Activated T-helper 9 cell treated with anti-CD3 and anti-CD28 coated beads, Interleukin-2, amount 50 U/mL, for 16 hours (primary cell): Measurements from ENCODE around the gene PRG2.
"Not testable (repeated sequence)": the region's sequence is repeated elsewhere in the genome, so short reads cannot be mapped to it uniquely, and the experiment has no call there.

Source experiments
- DNase-seq: peaks from one replicate; pipeline ENCODE4 v3.0.0-alpha.2; 2020; ENCODE audit warnings: low read depth

PRG2 gene

DNA sequence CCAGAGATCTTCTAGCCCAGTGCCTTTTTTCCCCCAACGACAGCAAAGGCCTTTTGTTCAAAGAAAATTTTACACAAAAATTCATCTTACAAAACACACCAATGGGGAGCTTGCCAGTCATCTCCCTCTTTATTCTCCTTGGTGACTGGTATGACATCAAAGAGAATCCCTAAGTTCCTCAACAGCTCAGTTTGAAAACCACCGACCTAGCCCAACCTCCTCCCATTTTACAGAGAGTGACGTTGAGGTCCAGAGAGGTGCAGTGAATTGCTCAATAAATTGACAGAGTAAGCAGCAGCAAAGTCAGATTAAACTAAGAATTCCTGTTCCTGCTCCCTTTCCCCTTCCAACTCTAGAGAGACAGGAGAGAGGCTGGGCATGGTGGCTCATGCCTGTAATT, 28.7 kb upstream of the PRG2 start:
- no peak for DNase-seq

DNA sequence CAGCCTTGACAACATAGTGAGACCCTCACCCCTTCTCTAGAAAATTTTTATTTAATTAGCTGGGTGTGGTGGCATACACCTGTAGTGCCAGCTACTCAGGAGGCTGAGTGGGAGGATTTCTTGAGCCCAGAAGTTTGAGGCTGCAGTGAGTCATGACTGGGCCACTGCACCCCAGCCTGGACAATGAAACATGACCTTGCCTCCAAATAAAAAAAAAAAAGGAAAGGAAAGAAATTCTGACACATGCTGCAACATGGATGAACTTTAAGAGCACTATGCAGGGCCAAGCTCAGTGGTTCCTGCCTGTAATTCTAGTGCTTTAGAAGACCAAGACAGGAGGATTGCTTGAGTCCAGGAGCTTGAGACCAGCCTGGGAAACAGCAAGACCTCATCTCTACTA, 27.7 kb upstream of the PRG2 start:
- DNase-seq: no peak

DNA sequence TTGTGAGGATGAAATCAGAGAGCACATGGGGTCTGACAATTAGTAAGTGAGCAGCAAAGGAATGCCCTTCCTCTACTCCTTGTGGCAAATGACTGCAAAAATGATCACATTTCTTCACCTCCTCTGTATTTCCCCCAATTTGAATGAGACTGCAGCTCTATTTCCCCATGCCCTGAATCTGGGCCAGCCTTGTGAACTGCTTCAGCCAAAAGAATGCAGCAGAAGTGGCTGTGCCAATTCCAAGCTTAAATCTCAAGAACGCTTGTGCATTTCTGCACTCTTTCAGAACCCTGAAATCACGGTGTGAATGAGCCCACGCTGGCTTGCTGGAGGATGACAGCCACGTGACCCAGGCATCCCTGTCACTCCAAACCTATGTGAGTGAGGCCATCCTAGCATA, 26.6 kb upstream of the PRG2 start:
- DNase-seq: no peak

DNA sequence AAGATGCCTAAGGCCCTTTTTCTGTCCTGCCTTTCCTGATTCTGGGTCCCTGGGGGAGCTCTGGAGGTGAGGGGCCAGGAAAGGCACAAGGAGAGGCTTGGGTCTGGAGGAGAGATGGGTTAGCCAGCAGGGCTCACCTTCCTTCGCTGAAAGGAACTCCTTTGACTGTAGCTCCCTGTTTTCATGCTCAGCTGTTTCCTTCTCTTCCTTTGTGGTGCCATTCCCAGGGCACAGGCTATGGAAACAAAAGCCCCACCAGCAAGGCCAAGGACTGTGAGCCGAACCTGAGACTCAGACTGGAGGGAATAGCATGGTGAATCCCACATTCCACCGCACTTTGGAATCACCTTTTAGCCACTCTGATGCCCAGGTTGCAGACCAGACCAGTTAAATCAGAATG, 26.0 kb upstream of the PRG2 start:
- DNase-seq: no peak

DNA sequence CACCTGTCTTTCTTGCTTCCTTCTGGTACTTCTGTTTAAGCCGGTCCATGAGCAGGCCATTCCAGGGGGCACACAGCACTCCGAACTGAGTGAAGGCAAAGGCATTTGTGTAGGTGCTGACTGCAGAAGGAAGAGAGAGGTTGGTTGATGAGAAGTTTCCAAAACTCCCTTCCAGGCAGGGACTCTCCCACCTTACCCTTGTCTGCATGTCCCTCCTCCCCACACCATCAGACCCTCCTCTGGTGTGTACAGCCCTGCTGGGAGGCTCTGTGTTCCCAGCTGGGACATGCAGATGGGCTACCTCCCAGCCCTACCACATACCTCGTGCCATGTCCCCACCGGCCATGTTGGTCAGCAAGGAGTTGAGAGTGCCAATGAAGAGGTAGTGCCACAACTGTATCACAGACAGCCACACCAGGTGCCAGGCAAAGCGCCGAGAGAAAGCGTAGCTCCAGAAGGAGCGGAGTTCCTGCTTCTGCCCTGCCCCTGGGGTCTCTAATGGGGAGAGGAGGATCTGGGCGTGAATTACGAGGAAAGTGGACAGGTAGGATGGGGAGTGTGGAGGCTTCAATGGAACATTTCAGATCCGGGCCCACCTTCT, 24.3 kb upstream of the PRG2 start:
- no peak for DNase-seq

DNA sequence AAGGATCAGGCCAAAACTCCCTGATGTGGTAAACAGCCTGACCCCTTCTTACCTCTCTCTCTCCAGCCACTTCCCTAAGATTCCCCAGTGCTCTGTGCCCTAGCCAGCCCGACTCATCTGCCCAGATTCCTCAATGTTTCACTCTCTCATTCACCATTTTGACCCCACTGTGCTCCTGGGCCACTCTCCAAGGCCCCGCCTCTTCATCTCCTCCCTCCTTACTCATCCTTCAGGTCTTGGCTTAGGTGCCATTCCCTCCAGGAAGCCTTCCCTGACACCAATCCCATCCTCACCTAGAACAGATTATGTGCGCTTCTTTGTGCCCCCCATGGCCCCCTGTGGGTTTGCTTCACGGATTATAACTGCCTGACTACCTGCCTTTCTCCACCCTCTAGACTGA, 23.2 kb upstream of the PRG2 start:
- no peak for DNase-seq

DNA sequence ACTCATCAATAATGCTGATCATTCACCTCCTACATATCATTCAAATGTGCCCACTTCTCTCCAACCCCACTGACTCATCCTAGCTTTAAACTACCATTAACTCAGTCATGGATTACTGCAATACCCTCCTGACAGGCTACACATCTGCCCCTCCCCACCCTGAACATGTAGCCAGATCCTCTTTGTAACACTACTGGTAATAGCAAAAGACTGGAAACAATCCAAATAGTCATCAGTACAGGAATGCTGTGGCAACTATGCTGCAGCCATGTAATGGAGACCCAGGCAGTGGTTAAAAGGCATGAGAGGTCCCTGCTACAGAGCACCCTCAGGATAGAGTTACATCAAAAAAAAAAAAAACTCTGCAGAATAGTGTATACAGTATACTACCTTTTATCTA, 19.8 kb upstream of the PRG2 start:
- no peak for DNase-seq

DNA sequence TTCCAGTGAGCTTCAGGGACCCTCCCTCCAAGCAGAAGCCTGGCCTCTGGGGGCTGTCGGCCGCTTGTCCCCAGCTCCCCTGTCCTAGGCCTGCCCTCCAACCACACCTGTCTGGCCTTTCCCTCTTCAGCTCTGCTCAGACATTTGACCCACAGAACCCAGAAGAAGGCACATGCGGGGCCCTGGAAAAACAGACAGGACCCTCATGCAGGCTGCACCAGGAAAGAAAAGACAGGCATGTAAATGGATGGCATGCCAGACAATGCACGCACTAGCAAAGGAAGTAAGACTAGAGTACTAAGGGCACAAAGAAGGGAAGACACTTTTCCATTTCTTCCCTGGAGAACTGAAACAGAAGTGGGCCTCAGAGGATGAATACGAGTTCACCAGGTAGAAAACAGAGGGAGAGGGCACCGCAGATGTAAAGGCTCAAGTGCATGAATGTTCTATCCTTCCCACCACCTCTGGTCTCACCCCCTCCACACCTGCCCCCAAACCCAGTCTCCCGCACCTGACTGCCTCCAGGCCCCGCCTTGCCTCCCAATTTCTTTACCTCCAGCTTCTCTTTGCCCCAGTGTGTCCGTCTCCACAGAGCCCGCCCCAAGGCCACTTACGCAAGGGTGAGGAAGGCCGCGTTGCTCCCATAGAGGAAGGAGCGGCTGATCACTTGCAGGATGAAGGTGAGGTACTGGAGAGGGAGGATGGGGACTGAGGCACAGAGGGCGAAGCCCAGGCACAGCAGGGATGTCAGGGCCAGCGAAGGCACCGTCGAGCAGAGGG, 19.1 kb upstream of the PRG2 start:
- DNase-seq: no peak

DNA sequence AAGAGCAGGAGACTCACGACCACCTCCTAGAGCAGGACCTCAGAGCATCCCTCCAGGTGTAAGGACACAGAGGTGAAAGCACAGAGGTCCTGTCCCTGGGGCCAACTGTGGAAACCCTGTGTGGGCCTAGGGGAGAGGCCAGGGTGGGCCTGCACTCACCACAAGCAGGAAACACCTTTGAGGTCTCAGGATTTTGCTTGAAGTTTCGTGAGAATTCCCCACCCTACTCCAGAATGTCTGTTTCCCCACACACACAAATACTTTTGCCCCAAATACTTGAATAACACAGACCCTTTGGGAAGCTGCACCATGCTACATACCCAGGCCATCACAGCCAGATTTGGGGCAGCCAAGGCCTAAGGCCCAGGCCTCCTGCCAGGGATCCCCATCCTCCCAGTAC, 18.3 kb upstream of the PRG2 start:
- no peak for DNase-seq

DNA sequence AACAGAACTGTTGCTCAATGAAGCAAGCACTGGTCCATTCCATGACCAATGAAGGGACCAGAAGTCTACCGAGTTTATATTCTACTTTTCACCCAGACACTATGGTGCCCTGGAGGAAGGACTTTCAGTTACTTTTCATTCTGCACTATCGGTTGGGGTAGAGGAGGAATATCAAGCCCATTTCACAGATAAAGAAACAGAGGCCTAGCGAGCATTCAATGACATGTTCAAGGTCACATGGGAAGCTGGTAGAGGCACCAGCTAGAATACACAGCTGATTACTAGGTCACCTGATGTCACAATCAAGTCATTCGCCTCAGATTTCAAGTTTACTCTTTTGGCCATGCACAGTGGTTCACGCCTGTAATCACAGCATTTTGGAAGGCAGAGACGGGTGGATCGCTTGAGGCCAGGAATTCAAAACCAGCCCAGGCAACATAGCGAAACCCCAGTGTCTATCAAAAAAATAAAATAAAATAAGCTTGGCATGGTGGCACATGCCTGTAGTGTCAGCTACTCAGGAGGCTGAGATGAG, 17.6 kb upstream of the PRG2 start:
- DNase-seq: no peak

DNA sequence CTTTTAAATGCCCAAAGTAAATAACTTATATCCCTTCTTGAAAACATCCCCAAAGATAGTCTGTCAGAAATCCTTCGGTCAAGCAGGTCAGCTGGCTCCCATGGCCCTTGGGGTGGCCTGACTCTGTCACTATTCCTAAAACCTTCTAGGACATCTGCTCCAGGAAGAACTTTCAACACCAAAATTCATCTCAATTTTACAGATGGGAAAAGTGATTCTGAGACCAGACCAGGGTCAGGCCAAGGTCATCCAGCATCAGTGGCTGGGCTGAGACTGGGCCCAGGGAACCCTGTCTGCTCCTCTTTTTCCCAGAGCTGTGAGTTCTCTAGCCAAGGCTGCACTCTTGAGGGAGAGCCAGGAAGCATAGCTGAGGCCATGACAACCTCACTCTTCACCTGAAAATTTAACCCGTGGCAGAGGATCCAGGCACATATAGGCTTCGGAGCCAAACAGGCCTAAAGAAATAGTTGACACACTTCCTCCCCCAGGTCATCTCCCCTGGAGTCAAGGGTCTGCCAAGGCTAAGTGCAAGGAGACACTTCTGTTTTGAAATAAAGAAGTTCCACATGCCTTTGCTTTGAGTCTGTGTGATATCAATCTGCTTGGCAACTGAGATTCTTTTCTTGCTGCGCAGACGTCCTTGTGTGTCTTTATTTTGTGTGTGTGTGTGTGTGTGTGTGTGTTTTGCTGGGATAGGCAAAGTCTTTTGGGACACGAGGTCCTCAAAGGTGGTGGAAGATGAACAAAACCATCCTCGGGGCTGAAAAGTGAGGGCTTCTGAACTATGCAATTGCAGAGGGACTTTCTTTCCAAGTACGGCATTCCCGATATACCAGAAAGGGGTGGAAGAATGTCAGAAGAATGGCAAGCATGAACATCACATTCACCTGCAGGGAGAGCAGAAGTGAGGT, 16.8 kb upstream of the PRG2 start:
- no peak for DNase-seq

DNA sequence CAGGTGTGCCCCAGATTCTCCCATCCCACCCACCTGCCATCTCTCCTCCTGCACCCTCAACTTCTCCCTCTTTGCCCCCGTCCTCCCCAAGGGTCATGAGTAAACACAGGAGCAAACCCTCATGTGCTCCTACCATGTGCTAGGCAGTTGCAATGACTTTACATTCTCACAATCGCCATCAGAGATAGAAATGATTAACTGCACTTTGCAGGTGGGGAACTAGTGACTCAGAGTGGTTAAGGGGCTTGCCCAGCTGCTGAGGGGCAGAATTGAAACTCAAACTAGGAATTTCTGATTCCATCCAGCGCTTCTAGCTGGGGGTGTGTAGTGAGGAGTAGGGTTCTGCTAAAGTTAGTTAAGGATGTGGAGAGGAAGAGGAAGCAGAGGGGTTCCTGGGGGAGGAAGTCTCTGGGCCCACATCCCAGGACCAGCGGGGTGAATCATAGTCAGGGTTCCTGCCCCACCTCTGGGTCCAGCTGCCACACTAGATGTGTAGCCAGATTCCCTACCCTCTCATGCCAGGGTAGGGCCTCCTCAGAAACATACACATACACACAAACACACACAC, 16.0 kb upstream of the PRG2 start:
- peak; percentile 25 for DNase-seq

DNA sequence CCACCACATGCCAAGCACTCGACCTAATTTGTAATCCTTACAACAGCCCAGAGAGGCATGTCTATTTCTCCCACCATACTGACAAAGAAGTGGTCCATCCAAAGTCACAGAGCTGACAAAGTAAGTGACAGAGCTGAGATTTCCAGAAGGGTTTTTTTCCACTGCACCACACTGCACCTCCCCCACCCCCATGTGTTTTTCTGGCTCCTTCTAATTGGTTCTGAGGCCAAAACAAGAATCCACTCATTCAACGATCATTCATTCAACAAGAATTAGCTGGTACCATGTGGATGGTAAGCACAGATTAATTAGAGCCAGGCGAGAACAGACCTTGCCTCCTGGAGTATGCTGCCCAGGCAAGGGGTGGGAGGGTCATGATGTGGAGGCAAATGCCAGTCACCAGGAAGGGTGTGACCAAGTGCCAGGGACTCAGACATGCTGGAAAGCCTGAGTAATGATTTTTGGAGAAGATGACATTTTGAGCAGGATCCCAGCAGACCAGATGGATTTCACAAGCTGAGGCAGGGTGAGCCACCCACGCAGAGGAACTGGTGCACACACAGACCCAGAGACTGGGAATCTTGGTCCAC, 14.9 kb upstream of the PRG2 start:
- no peak for DNase-seq

DNA sequence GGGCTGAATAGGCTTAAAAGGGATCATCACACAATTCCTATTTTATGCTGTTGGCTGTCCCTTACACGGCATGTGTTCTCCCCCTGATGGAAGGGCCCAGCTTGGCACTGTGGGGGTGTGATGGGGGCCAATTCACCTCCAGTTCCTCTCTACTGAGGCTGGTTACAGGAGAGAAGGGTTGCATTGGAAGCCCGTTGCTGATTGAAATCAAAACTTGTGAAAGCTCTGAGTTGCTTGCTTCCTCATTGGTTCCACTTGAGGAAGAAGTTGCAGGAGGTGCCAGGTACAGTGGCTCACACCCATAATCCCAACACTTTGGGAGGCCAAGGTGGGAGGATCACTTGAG, 13.3 kb upstream of the PRG2 start:
- no peak for DNase-seq

DNA sequence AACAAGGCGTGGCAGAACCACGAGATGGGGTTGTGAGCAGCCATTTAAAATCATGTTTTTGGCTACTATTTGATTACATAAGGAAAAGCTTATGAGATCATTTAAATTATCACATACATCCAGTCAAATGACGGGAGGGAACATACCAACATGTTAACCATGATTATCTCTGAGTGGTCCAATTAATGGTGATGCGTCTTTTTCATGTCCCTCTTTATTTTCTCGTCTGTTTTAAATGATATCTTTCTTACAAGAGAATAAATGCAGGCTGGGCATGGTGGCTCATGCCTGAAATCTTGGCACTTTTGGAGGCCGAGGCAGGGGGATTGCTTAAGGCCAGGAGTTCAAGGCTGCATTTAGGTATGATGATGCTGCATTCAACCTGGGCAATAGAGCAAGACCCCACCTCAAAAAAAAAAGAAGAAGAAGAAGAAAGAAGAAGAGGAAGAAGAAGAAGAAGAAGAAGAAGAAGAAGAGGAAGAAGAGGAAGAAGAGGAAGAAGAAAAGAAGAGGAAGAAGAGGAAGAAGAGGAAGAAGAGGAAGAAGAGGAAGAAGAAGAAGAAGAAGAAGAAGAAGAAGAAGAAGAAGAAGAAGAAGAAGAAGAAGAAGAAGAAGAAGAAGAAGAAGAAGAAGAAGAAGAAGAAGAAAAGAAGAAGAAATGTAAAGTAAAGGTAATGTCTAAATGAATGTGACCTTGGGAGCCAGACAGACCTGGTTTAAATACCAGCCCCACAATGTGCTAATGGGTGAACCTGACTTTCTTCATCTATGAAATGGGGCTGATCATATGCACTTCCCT, 12.8 kb upstream of the PRG2 start:
- DNase-seq: not testable (repeated sequence)

DNA sequence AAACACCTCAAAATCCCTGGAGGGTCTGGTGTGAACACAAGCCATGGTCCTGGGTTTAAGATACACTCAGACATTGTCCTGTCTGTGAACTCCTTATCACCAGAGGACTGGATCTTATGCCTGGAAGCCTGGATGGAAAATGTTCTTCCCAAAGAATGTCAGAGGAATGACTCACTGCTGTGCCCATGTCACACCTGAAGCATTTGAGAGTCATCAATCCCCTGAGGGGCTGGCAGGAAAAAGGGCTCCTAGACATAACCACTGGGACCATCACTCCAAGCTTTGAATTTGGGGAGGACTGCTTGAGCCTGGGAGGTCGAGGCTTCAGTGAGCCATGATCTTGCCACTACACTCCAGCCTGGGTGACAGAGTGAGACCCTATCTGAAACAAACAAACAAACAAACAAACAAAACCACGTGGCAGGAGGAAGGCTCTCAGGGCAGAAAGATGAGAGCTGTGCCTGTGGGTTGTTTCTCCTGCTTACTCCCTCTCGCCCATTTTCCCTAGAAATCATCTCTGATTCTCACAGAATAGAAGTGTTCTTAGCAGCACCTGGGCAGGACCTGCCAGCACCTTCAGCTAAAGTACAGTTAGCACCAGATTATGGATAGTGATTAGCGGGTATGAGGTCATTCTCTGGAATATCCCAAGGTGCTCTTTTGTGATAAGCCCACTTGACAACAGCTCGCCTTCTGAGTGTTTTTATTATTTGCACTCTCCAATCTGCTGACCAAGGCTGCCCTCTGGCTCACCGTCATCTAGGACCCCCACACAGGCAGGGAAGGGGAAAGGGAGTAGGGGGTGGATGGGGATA, 11.9 kb upstream of the PRG2 start:
- DNase-seq: no peak

DNA sequence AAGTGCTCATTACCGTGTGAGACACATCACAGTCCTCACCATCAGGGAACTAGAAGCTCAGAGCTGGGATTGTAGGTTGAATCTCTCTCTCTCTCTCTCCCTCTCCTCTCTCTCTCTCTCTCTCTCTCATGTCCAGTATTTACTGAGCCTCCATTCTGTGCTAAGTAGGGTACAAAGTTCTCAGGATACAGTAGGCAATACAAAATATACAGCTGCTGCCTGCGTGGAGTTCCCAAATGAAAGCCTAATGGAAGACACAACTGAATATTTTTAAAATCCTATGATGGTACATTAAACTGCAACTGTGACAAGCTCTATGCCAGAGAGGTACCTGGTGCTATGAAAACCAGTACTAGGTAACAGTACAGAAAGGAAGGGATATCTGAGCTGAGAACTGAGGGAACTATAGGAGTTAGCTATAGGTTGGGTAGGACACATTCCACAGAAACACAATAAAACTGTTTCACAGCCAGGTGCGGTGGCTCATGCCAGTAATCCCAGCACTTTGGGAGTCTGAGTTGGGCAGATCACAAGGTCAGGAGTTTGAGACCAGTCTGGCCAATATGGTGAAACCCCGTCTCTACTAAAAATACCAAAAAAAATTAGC, 9.6 kb upstream of the PRG2 start:
- no peak for DNase-seq

DNA sequence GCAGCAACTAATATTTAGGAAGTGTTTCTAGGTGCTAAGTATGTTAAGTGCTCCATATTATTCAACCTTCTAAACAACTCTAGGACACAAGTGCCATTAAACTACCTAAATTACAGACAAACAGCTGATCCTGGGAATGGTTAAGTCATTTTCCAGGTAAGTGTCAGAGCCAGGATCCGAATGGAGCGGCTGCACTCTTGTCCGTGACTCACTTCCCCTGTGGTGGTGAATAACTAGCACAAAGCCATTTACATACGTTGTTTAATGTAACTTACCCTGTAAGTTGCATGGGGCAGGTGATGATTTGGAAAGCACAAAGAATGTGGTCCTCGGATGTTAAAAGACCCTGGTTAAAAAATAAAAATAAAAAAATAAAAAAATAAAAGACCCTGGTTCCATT, 8.8 kb upstream of the PRG2 start:
- DNase-seq: no peak

DNA sequence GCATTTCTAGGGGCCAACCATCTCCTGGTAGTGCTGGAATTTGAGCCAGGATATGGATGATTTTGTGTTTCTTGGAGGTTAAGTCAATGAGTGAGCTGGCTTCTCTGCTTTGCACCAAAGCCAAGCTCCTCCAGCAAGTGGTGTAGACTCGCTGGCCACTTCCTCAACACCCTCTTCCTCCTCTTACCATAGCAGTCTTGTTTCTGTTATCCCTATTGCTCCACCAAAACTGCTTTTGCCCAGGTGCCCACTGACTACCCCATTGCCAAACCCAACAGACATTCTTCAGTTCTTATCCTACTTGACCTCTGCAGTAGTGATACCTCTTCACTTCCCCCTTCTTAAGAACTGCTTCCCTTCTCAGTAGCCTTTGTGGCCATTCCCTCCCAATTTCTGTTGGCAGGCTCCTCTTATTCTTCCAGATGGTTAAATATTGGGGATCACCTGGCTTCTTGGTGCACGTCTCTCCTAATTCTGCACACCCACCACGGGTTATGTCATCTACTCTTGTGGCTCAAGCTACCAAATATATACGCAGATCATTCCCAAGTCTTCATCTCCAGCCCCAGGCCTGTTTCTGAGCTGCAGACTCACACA, 7.0 kb upstream of the PRG2 start:
- no peak for DNase-seq

DNA sequence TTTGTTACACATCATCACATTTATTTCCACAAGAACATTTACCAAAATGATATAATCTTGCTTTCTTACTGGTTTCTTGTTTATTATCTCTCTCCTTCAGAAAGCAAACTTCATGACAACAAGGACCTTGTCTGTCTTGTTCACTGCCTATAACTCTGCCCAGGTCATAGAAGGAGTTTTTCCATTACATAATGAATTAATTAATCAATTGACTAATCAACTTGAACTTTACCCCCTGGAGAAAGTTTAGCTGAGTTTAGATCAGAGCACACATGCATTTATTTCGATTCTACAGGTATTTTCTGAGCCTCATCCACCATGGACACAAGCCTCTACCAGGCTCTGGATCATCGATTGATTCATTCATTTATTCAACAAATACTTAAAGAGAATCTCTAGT, 6.3 kb upstream of the PRG2 start:
- DNase-seq: no peak
